GM21723 (cell line): ENCODE results near the gene MTUS2.
"Not testable (repeated sequence)": the region's sequence is repeated elsewhere in the genome, so short reads cannot be mapped to it uniquely, and the experiment has no call there.

Experiments
- ATAC-seq: cut with Tn5 transposase; IDR thresholded peaks from one replicate; pipeline ENCODE4 v1.9.1; 2021; ENCODE audit warnings: mild to moderate bottlenecking, moderate library complexity; ENCODE audit not compliant: unreplicated experiment

Gene MTUS2

GRCh38 chr13:29210676-29211075 lies 390.5 kb downstream of the MTUS2 start:
- no peak for ATAC-seq

GRCh38 chr13:29211162-29211561 lies 391.0 kb downstream of the MTUS2 start:
- not testable (repeated sequence) for ATAC-seq

GRCh38 chr13:29222458-29222857 lies 402.3 kb downstream of the MTUS2 start:
- no peak for ATAC-seq

GRCh38 chr13:29224206-29224605 lies 404.1 kb downstream of the MTUS2 start:
- no peak for ATAC-seq

GRCh38 chr13:29227576-29227975 lies 407.4 kb downstream of the MTUS2 start:
- ATAC-seq: no peak

GRCh38 chr13:29230299-29230845 lies 410.2 kb downstream of the MTUS2 start:
- ATAC-seq: no peak

- ATAC-seq: no peak
Observed at GRCh38 chr13:29239653-29240525, 419.8 kb downstream of the MTUS2 start.

GRCh38 chr13:29254626-29255370 lies 434.7 kb downstream of the MTUS2 start:
- ATAC-seq: no peak

GRCh38 chr13:29255567-29255966 lies 435.4 kb downstream of the MTUS2 start:
- ATAC-seq: no peak

GRCh38 chr13:29260684-29261083 lies 440.5 kb downstream of the MTUS2 start:
- no peak for ATAC-seq

- ATAC-seq: no peak
Observed at GRCh38 chr13:29266261-29266660, 446.1 kb downstream of the MTUS2 start.

GRCh38 chr13:29266756-29267733 lies 446.9 kb downstream of the MTUS2 start:
- no peak for ATAC-seq

GRCh38 chr13:29270271-29270985 lies 450.3 kb downstream of the MTUS2 start:
- ATAC-seq: no peak

- ATAC-seq: no peak
Observed at GRCh38 chr13:29271606-29272005, 451.5 kb downstream of the MTUS2 start.

GRCh38 chr13:29279356-29280254 lies 459.5 kb downstream of the MTUS2 start:
- no peak for ATAC-seq

- no peak for ATAC-seq
Observed at GRCh38 chr13:29281932-29282495, 461.9 kb downstream of the MTUS2 start.

GRCh38 chr13:29284726-29285125 lies 464.6 kb downstream of the MTUS2 start:
- no peak for ATAC-seq

GRCh38 chr13:29287237-29287636 lies 467.1 kb downstream of the MTUS2 start:
- no peak for ATAC-seq

GRCh38 chr13:29292045-29292444 lies 471.9 kb downstream of the MTUS2 start:
- ATAC-seq: no peak
